GM21528 (cell line): ENCODE measurements around the gene DRP2.
"Not testable (repeated sequence)": the region's sequence is repeated elsewhere in the genome, so short reads cannot be mapped to it uniquely, and the experiment has no call there.

Experiments used
- ATAC-seq: cut with Tn5 transposase; IDR thresholded peaks from one replicate; pipeline ENCODE4 v1.9.1; 2021; ENCODE audit warnings: mild to moderate bottlenecking, moderate library complexity; ENCODE audit not compliant: unreplicated experiment, low FRiP score

Gene DRP2

DNA sequence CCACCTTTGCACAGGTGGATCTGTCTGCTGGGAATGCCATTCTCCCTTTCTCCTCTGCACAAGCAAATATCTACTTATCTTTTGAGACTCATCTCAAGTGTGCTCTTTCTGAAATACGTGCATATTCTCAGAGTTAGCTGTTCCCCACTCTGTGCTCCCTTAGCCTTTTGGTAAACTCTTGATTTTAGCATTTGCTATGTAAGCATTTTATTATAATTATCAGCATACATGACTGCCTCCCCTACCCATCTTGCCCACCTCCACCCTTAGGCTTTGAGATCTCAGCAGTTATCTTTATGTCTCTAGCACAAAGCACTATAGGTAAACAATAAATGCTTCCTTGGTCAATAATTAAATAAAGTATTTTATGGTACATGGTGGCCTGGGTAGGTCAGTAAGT is 11.5 kb downstream of the DRP2 start:
- no peak for ATAC-seq

DNA sequence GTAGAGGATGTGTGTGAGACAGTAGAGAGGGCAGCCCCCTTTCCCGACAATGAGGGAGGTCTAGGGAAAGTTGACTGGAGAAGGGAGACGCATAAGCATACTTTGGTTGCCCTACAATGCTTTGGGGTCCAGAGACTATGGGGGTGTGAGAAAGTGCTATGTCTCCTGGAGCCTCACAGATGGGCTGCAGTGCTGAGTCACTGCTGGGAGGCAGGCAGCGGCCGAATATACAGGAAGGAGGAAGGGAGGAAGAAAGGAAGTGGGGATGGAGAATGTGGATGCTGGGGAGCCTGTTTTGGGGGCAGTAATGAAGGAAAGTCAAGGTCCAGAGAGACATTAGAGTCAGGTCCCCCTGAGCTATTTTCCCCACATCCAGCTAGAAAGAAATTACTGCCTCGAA is 12.7 kb downstream of the DRP2 start:
- ATAC-seq: no peak

DNA sequence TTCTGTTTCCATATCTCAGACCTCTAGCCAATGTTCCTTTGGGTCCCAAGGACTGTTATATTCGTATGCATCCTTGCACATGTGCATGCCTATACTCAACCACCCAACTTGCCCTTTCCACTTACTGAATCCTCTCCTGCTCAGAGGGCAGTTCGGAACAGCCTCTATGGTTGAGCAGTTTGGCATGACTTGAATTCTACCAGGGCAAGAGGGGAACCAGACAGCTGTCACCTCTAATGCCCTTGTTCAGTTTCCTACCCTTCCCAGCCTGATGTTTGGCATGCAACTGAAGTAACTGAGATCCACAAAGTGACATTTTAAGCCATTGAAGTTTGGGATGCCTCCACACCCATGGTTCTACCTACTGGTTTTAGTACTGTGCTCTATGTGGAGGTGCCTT is 17.5 kb downstream of the DRP2 start:
- ATAC-seq: no peak

DNA sequence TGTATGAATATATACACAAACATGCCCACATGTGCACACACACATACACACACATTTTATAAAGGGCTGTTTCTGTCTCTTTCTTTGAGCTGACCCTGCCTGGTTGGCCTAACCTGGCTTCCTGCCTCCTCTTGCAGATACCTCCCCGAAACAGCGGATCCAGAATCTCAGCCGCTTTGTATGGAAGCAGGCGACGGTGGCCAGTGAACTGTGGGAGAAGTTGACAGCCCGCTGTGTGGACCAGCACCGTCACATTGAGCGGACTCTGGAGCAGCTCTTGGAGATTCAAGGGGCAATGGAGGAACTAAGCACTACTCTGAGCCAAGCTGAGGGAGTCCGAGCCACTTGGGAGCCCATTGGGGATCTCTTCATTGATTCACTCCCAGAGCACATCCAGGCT is 21.9 kb downstream of the DRP2 start:
- ATAC-seq: no peak

DNA sequence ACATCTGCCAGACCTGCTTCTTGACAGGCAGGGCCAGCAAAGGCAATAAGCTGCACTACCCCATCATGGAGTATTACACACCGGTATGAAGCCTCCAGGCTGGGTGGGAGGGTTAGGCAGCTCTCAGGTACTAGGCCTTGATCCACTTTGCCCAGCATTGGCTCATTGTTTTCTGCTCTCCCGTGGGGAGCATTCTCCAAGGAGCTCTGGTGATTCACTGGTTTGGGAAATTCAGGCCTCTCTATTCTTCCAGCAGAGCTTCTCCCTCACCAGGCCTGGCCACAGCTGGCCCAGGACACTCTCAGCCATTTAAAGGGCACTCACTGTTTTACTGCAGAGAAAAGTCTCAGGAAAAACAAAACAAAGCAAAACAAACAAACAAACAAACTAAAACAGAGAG is 33.0 kb downstream of the DRP2 start:
- no peak for ATAC-seq

DNA sequence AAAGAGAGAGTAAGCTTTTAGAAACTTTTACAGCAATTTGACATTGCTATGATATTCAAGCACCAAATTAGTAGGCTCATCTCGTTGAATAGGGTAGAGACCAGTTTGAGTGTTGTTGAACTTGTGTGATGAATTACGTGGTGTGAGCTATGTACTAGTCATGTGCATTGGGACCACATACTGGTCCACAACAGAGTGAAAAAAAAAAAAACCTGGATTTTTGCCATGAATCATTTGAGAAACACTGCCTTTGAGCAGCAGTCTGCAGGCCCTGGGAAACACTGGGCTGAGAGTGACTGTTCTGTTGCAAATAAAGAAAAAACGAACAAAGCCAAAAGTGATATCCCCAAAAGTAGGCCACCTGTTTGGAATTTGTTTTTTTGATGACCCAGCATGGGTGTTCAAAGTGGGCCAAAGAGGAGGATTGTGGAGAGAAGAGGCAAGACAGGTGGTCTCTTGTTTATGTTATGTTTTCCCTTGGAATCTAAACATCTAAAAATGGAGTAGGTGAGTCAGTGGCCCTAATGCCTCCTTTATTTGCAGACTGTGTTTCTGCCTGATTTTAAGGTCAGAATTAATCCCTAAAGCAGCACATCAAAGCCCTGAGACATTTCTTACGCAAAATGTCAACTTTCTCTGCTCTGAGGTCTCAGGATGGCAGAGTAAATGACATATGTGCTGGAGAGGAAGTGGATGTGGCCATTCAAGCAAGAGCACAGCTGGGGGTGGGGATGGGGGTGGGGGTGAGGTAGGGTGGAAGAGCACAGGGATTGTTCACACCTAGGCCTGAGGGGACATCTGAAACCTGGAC is 38.1 kb downstream of the DRP2 start:
- ATAC-seq: no peak

DNA sequence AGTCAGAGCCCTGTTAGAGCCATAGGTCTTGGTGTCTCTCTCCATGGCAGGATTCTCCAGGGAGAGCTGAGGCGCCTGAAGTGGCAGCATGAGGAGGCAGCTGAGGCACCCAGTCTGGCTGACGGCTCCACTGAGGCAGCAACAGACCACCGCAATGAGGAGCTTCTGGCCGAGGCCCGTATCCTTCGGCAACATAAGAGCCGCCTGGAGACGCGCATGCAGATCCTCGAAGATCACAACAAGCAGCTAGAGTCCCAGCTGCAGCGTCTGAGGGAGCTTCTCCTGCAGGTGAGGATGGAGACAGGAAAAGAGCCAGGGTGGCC is 38.6 kb downstream of the DRP2 start:
- ATAC-seq: no peak

DNA sequence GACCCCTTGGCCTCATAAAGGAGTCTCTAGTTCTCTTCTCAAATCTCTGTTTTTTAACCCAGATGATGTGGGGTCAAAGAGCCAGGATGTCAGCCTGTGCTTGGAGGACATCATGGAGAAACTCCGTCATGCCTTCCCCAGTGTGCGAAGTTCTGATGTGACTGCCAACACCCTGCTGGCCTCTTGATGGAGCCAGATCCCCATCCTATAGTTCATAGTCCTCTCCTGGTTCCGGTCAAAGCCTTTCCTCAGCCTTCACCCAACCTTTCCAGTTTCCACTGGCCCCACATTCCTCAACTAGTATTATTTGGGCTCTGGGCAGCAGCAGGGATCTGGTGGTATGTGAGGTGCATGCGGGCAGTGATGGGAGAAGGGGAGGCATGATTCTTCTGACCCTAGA is 40.8 kb downstream of the DRP2 start:
- ATAC-seq: no peak

DNA sequence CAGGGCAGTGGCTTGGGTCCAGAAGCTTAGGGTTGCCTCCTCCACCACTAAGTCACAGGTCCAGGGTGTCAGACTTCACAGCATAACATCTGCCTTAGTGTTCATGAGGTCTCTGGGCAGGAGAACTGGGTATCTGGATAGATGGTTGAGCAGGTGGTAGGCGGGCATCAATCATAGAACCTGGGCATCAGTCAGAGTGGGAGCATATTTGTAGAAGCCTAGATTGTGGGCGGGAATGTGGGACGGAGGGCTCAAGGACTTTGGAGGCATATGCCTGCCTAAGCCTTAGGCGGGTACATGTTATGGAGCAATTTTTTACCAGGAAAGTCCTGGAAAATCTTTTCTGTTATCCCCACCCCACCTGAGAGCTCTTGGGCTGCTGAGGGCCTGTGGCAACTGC is 43.0 kb downstream of the DRP2 start:
- no peak for ATAC-seq

DNA sequence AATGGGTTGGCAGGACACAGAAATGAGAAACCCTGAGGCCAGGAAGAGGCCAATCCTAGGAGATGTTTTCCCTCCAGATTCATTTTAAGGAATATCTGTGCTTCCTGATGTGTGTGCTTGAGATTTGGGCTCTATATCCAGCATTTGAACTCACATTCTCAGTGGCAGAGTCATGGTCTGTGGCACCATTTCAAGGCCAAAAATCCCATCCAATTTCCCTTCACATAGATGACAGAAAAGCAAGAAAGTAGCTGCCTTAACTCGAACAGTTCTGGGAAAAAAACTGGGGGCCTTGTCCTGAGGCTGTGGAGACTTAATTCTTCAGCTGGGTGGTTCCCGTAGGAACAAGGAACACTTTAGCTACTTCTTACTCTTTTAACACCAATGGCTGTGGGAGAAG is 44.2 kb downstream of the DRP2 start:
- no peak for ATAC-seq

DNA sequence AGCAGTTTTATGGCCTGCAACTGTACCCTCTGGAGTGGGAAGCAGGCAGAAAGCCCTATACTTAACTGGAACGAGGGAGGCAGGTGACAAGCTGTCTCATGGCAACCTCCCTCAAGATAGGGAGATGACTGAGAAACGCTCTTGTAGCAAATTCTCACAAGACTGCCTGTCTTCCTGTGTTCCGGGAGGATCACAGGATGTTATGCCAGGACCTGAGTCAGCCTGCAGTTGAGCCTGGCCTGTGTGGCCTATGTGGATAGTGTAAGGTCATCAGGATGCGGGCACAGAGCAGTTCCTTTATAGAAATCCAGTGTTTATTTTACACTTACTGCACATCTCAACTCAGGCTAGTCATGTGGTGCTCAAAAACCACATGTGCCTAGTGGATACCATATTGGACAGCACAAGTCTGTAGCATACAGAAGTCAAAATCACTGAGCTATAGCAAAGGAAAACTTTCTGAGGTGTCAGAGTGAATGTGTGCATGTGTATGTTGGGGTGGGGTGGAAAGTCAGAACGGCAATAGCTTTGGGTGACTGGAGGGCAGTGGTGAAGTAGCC is 46.4 kb downstream of the DRP2 start:
- ATAC-seq: no peak

DNA sequence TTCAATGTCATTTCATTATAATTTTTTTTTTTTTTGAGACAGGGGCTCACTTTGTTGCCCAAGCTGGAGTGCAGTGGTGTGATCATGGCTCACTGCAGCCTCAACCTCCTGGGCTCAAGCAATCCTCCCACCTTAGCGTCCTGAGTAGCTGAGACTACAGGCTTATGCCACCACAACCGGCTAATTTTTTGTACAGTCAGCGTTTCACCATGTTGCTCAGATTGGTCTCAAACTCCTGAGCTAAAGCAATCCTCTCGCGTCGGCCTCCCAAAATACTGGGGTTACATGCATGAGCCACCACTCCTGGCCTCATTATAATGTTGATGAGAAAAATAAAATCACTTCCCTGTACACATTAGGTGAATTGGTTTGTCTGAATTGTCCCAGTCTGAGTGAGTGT is 54.6 kb downstream of the DRP2 start:
- ATAC-seq: no peak

DNA sequence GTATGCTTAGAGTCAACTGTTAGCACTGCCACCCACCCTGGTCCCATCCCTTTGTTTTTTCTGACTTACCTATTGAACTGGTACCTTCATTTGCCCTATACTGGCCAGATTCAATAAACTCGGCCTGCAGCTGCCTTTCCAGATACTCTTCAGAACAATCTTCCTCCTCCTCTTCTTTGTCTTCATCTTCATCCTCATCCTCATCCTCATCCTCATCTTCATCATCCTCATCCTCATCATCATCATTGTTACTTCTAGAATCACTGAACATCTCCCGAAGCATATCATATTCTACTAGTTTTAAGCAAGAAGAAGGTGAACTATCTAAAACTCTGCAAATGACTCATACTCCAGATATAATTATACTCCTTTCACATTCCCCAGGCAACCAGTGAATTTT is 56.7 kb downstream of the DRP2 start:
- no peak for ATAC-seq

DNA sequence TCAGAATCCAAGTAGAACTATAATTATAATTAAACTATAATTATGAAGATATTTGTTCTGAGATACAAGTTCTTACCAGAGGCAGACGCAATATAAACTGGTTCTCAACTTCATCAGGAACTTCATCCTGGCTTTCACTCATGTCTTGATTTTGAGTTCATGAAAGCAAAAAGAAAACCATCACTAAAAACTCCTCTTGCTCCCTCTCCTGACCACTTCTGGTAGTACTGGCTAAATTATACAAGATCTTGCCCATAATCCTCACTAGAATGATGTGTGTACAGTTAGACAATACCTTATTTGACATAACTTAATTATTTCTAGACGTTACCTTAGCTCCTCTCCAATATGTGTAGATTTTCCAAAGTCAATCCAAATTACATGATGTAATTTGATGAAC is 67.8 kb downstream of the DRP2 start:
- no peak for ATAC-seq

DNA sequence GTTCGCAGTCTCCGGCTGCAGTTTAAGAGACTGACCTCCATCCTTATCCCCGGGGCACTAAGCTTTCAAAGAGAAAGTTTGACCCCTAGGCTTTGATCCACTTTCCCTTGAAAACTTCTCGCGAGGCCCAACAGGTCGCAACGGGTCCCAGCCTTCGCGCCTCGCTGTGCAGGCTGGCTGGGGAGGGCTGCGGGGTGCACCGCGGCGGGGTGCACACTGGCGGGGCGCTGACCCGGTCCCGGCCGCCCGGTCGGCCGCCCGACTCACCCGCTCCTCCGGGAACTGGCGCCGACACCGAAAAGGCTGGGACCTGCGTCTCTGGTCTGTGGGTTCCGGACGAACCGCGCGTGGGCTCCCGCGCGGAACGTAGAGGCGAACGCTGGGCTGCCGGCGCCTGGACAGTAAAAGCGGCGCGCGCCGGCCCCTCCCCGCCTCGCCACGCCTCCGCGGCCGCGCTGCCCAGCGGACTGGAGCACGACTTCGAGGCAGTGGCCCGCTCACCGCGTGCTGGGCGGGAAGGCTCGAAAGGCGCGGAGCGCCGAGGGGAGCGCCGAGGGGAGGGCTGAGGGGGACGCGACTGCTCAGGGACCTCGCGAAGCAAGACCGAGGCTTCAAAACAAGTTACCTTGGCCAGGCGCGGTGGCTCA is 71.5 kb downstream of the DRP2 start, which contains the start of gene TAF7L:
TSS of gene TAF7L (minus strand) at position 378 of the 647 bp plus-strand sequence. CDS start 3,791 bp downstream, outside the sequence.
- ATAC-seq: no peak

DNA sequence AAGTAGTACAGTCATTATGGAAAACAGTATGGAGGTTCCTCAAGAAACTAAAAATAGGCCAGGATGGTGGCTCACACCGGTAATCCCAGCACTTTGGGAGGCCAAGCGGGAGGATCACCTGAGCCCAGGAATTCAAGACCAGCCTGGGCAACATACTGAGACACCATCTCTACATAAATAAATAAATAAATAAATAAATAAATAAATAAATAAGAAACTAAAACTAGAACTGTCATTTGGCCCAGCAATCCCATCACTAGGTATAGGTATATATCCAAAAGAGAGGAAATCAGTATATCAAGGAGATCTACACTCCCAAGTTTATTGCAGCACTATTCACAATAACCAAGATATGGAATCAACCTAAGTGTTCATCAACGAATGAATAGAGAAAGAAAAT is 76.0 kb downstream of the DRP2 start:
- ATAC-seq: not testable (repeated sequence)

DNA sequence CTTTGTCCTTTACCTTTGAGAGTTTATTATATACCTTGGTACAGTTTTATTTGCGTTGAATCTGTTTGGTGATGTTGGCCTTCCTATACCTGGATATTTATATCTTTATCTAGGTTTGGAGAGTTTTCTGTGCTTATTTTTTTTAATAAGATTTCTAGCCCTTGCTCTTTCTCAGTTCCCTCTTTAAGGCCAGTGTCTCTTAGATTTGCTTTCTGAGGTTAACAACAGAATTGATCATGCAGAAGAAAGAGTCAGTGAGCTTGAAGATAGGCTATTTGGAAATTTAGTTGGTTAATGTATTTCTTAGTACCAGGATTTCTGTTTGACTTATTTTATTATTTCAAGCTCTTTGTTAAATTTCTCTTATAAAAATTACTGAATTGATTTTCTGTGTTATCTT is 84.2 kb downstream of the DRP2 start:
- no peak for ATAC-seq
